HCT116 (cell line): Measurements from ENCODE around the gene CRISP3. TPM values are rescaled to one million over a fixed set of nuclear protein-coding genes. Genes with fewer than 3 reads are reported as not detected.

Source experiments
- ATAC-seq: fragments of 200-7000 bp; cut with Tn5 transposase; 2 replicates; pipeline ENCODE4 v1.9.1; 2020; ENCODE audit warnings: mild to moderate bottlenecking, moderate library complexity
- BruUV-seq: library from RNA; stranded (reverse); fragments of 400-500 nt; replicated peaks from 2 replicates; lab custom pipeline; 2021; lab: Mats Ljungman, UMichigan
- CTCF ChIA-PET: fragments of 300-600 bp; sonication (Branson Sonifier 250); formaldehyde crosslinking; loops from one replicate; lab custom pipeline; 2021; ENCODE audit warnings: antibody characterized with exemption; lab: Charles Lee
- POLR2A ChIA-PET: fragments of 300-600, 350-600 bp; sonication (Branson Sonifier 250); formaldehyde crosslinking; loops from one replicate; lab custom pipeline; 2021; ENCODE audit warnings: antibody characterized with exemption; lab: Charles Lee
- RAD21 ChIA-PET, 2 experiments: fragments of 300-600 bp; sonication (Branson Sonifier 250); formaldehyde crosslinking; loops; one replicate each; lab custom pipeline; 2023; ENCODE audit warnings: low total read pairs in 2 of 2; ENCODE audit not compliant: uncharacterized antibody in 2 of 2, unreplicated experiment in 2 of 2, low non-redundant PET in 1 of 2; lab: Charles Lee
- DNase-seq: peaks from one replicate; pipeline ENCODE4 v3.0.0-alpha.2; 2010; ENCODE audit warnings: low read depth, low spot score
- H2AFZ ChIP-seq: fragments of 200-600 bp; shearing (Covaris generic), sonication (generic); 2 replicates; pipeline ENCODE4 v1.6.1; 2017; ENCODE audit warnings: low read depth, mixed run types, mixed read lengths, antibody characterized with exemption, low read length; ENCODE audit not compliant: poor library complexity, severe bottlenecking
- H3K27ac ChIP-seq: 2 replicates; pipeline ENCODE4 v1.5.1; 2012; ENCODE audit warnings: low read depth, low read length
- H3K27me3 ChIP-seq: fragments of 200-600 bp; sonication (generic); 2 replicates; pipeline ENCODE4 v1.6.1; 2016; ENCODE audit warnings: mixed run types, low read length, mixed read lengths; ENCODE audit not compliant: insufficient read depth
- H3K36me3 ChIP-seq, 2 experiments: fragments of 200-500 bp in 1 of 2; fragments of 200-600 bp in 1 of 2; sonication (Bioruptor generic) in 1 of 2; sonication (generic) in 1 of 2; 2 replicates each; pipeline versions ENCODE4 v1.5.1 to v1.6.1; 2014 to 2016; ENCODE audit warnings: low read length in 2 of 2, inconsistent platforms in 1 of 2, mixed read lengths in 1 of 2, mixed run types in 1 of 2; ENCODE audit not compliant: insufficient read depth in 2 of 2, control insufficient read depth in 1 of 2
- H3K4me1 ChIP-seq, 2 experiments: fragments of 200-600 bp in 1 of 2; sonication (generic) in 1 of 2; 2 replicates each; pipeline versions ENCODE4 v1.5.1 to v1.6.1; 2012 to 2017; ENCODE audit warnings: low read length in 2 of 2, inconsistent platforms in 1 of 2, mild to moderate bottlenecking in 1 of 2, mixed read lengths in 1 of 2, mixed run types in 1 of 2, moderate library complexity in 1 of 2; ENCODE audit not compliant: insufficient read depth in 2 of 2, control insufficient read depth in 1 of 2
- H3K4me2 ChIP-seq: fragments of 200-600 bp; sonication (generic); 2 replicates; pipeline ENCODE4 v1.6.1; 2017; ENCODE audit warnings: mixed run types, low read length, mixed read lengths
- H3K4me3 ChIP-seq, 2 experiments: fragments of 200-600 bp in 1 of 2; sonication (generic) in 1 of 2; replicated peaks in 1 of 2; 2 replicates each; pipeline ENCODE4 v1.5.1; 2011 to 2016; ENCODE audit warnings: low read length in 2 of 2, control low read depth in 1 of 2, low read depth in 1 of 2, mild to moderate bottlenecking in 1 of 2, mixed read lengths in 1 of 2, mixed run types in 1 of 2
- H3K79me2 ChIP-seq: fragments of 200-600 bp; sonication (generic); 2 replicates; pipeline ENCODE4 v1.6.1; 2017; ENCODE audit warnings: mild to moderate bottlenecking, mixed run types, low read length, moderate library complexity, mixed read lengths; ENCODE audit not compliant: insufficient read depth
- H3K9ac ChIP-seq: fragments of 200-600 bp; sonication (generic); 2 replicates; pipeline ENCODE4 v1.6.1; 2016; ENCODE audit warnings: low read length, mixed read lengths
- H3K9me2 ChIP-seq: fragments of 200-600 bp; sonication (generic), shearing (Covaris generic); 2 replicates; pipeline ENCODE4 v1.6.1; 2017; ENCODE audit warnings: mixed run types, mild to moderate bottlenecking, moderate library complexity; ENCODE audit not compliant: insufficient read depth
- H3K9me3 ChIP-seq, 2 experiments: fragments of 200-500 bp in 1 of 2; fragments of 200-600 bp in 1 of 2; sonication (Bioruptor generic) in 1 of 2; sonication (generic) in 1 of 2; 2 replicates each; pipeline ENCODE4 v1.6.1; 2014 to 2017; ENCODE audit warnings: low read length in 2 of 2, mixed read lengths in 2 of 2, inconsistent platforms in 1 of 2, low read depth in 1 of 2, mild to moderate bottlenecking in 1 of 2, mixed run types in 1 of 2, moderate library complexity in 1 of 2; ENCODE audit not compliant: control insufficient read depth in 1 of 2, insufficient read depth in 1 of 2
- H4K20me1 ChIP-seq: fragments of 200-600 bp; sonication (generic), shearing (Covaris generic); 2 replicates; pipeline ENCODE4 v1.6.1; 2017; ENCODE audit warnings: mixed run types, mild to moderate bottlenecking, moderate library complexity; ENCODE audit not compliant: insufficient read depth
- ATF3 ChIP-seq: IDR thresholded peaks from 2 replicates; pipeline ENCODE4 v1.6.1; 2012
- CEBPB ChIP-seq: IDR thresholded peaks from 2 replicates; pipeline ENCODE4 v1.6.1; 2012; ENCODE audit warnings: low read depth
- EGR1 ChIP-seq: IDR thresholded peaks from 2 replicates; pipeline ENCODE4 v1.6.1; 2012; ENCODE audit warnings: low read depth
- ELF1 ChIP-seq: IDR thresholded peaks from 2 replicates; pipeline ENCODE4 v1.6.1; 2012; ENCODE audit warnings: low read depth, borderline replicate concordance
- EZH2 ChIP-seq: fragments of 200-600 bp; sonication (generic); IDR thresholded peaks from 2 replicates; pipeline ENCODE4 v1.6.1; 2017; ENCODE audit warnings: antibody characterized with exemption, mixed run types
- EZH2phosphoT487 ChIP-seq: fragments of 200-600 bp; IDR thresholded peaks from 2 replicates; pipeline ENCODE4 v1.6.1; 2018; ENCODE audit warnings: antibody characterized with exemption, borderline replicate concordance
- FOSL1 ChIP-seq: IDR thresholded peaks from 2 replicates; pipeline ENCODE4 v1.6.1; 2012; ENCODE audit warnings: low read depth
- JUND ChIP-seq: IDR thresholded peaks from 2 replicates; pipeline ENCODE4 v1.6.1; 2012
- MAX ChIP-seq: IDR thresholded peaks from 2 replicates; pipeline ENCODE4 v1.6.1; 2012
- POLR2AphosphoS5 ChIP-seq: IDR thresholded peaks from 2 replicates; pipeline ENCODE4 v1.6.1; 2011; ENCODE audit warnings: mild to moderate bottlenecking, low read depth, low read length, moderate library complexity
- REST ChIP-seq: IDR thresholded peaks from 2 replicates; pipeline ENCODE4 v1.6.1; 2012; ENCODE audit warnings: low read depth
- SIN3A ChIP-seq: IDR thresholded peaks from 2 replicates; pipeline ENCODE4 v1.6.1; 2012; ENCODE audit warnings: low read depth
- SP1 ChIP-seq: IDR thresholded peaks from 2 replicates; pipeline ENCODE4 v1.6.1; 2012; ENCODE audit warnings: low read depth
- SRF ChIP-seq: IDR thresholded peaks from 2 replicates; pipeline ENCODE4 v1.6.1; 2012; ENCODE audit warnings: low read depth
- TCF7L2 ChIP-seq: IDR thresholded peaks from 2 replicates; pipeline ENCODE4 v1.7.0; 2011; ENCODE audit warnings: borderline replicate concordance, inconsistent platforms; ENCODE audit not compliant: insufficient read depth, insufficient read length; ENCODE audit errors: extremely low read depth
- YY1 ChIP-seq: IDR thresholded peaks from 2 replicates; pipeline ENCODE4 v1.6.1; 2011; ENCODE audit warnings: low read length, low read depth, moderate library complexity, mild to moderate bottlenecking; ENCODE audit not compliant: insufficient replicate concordance; ENCODE audit errors: extremely low read depth
- ZBTB33 ChIP-seq: IDR thresholded peaks from 2 replicates; pipeline ENCODE4 v1.6.1; 2011; ENCODE audit warnings: mild to moderate bottlenecking, low read length, moderate library complexity; ENCODE audit not compliant: insufficient replicate concordance; ENCODE audit errors: extremely low read depth
- ZFX ChIP-seq: fragments of 450-650 bp; IDR thresholded peaks from 2 replicates; pipeline ENCODE4 v1.6.1; 2017
- ZNF274 ChIP-seq: fragments of 200-500 bp; sonication (Bioruptor generic); IDR thresholded peaks from 2 replicates; pipeline ENCODE4 v1.6.1; 2014; ENCODE audit warnings: mild to moderate bottlenecking, low read depth, low read length, inconsistent platforms
- intact Hi-C: fragments of 100-400 bp; cut with micrococcal nuclease; formaldehyde crosslinking; loops from 2 replicates; pipeline ENCODE4 v1.10.0; 2022
- total RNA-seq: library from RNA; stranded (reverse); gene quantifications from one replicate; pipeline ENCODE4 v1.2.1, GENCODE V29; 2021; ENCODE audit not compliant: unreplicated experiment

The CRISP3 gene
- total RNA-seq, 1 experiment from 2014 or later: not detected

- no peak for ATAC-seq
- no TSS peak for BruUV-seq
- intact Hi-C loops: no loop called here
Observed at GRCh38 chr6:49784272-49784671, 40.1 kb upstream of the CRISP3 start.

More at GRCh38 chr6:49784272-49784671, 40.1 kb upstream of the CRISP3 start:
- Histone ChIP-seq H3K27me3 (no peaks in the 10 kb centered on the region), H3K4me2 (no peak overlapping the region), H3K36me3 (no peaks in the 10 kb centered on the region), H3K4me1 (no peaks in the 10 kb centered on the region), H3K4me3 (no peak overlapping the region), H4K20me1 (no peaks in the 10 kb centered on the region), H3K9me2 (no peaks in the 10 kb centered on the region), H3K27ac (no peak overlapping the region), H2AFZ (no peak overlapping the region), H3K9me3 (no peaks in the 10 kb centered on the region), H3K79me2 (no peaks in the 10 kb centered on the region), H3K9ac (no peak overlapping the region)
- TF ChIP-seq MAX (no peak), ZFX (no peak), ATF3 (no peak), ELF1 (no peak), ZNF274 (no peak), TCF7L2 (no peak), CEBPB (no peak), SRF (no peak), ZBTB33 (no peak), EGR1 (no peak), REST (no peak), EZH2phosphoT487 (no peak), SP1 (no peak), FOSL1 (no peak), JUND (no peak), POLR2AphosphoS5 (no peak), EZH2 (no peak), YY1 (no peak), SIN3A (no peak)
- DNase-seq: no peak
- ChIA-PET POLR2A (no interaction called here), RAD21 (no interaction called here), CTCF (no interaction called here)
